ENCODE results near the gene KBTBD12. TPM values are rescaled to one million over a fixed set of nuclear protein-coding genes. Genes with fewer than 3 reads are reported as not detected.

KBTBD12 gene
- total and polyA plus RNA-seq, 2 of the 13 experiments (the other 11 are each of a cell fraction or from before 2014, with no cell fraction given): not detected

DNA sequence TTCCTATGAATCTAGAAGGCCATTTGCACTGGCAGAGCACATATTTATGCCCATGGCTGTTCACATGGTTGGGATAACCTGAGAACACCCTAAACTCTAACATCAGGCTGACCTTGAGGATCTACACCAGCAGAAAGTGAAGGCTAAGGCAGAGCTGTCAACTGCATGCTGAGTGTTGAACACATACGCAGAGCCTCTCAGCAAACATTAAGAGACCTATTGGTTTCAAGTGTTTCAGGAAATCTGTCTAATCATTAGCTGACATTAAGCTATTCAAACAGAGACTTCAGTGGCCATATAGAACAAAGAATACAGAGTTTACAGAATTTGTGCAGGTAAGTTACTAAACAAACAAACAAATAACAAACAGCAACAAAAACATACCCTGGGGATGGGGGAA, 121.1 kb downstream of the KBTBD12 start (continued):
- peak; percentile 66; the same call in 1 of the 2 replicates for TF ChIP-seq SALL1 (CRISPR knock-in tag; IDR thresholded peaks at IDR 0.05)
- peak; percentile 75 for TF ChIP-seq HHEX (CRISPR knock-in tag; IDR thresholded peaks at IDR 0.05)
- no peak for TF ChIP-seq CEBPB (IDR thresholded peaks at IDR 0.05; ENCODE audit: borderline replicate concordance, low read depth, low read length)
- peak; percentile 45 for TF ChIP-seq PBX2 (CRISPR knock-in tag; IDR thresholded peaks at IDR 0.05)
- no peak for TF ChIP-seq CREB3 (CRISPR knock-in tag; IDR thresholded peaks at IDR 0.05)
- peak; percentile 77 for TF ChIP-seq PAXIP1 (CRISPR knock-in tag; conservative IDR thresholded peaks at IDR 0.05)
- 0 out of 2 replicates have a peak, but pooled peaks have one; percentile 30 for TF ChIP-seq MED1 (CRISPR knock-in tag; IDR thresholded peaks at IDR 0.05)
- 0 out of 2 replicates have a peak, but pooled peaks have one; percentile 40 for TF ChIP-seq MIER3 (CRISPR knock-in tag; IDR thresholded peaks at IDR 0.05; ENCODE audit: borderline replicate concordance)
- no peak for TF ChIP-seq ZNF598 (CRISPR knock-in tag; IDR thresholded peaks at IDR 0.05; ENCODE audit: borderline replicate concordance)
- TF ChIP-seq ZNF292 (CRISPR knock-in tag; IDR thresholded peaks at IDR 0.05; ENCODE audit: borderline replicate concordance, low read depth): 0 out of 2 replicates have a peak, but pooled peaks have one; percentile 25
- peak; percentile 39; the same call in 1 of the 2 replicates for TF ChIP-seq RXRB (CRISPR knock-in tag; IDR thresholded peaks at IDR 0.05; ENCODE audit: borderline replicate concordance)
- peak; percentile 81 for TF ChIP-seq BCL6 (CRISPR knock-in tag; IDR thresholded peaks at IDR 0.05)
- no peak for TF ChIP-seq HES4 (CRISPR knock-in tag; IDR thresholded peaks at IDR 0.05; ENCODE audit: borderline replicate concordance)
- peak; percentile 49; the same call in 1 of the 2 replicates for TF ChIP-seq TBX2 (CRISPR knock-in tag; IDR thresholded peaks at IDR 0.05; ENCODE audit: borderline replicate concordance)
- no peak for TF ChIP-seq CTCF (CRISPR knock-in tag; IDR thresholded peaks at IDR 0.05)
- peak; percentile 100 for TF ChIP-seq ZNF550 (CRISPR knock-in tag; IDR thresholded peaks at IDR 0.05; ENCODE audit: borderline replicate concordance)
- TF ChIP-seq MXI1 (IDR thresholded peaks at IDR 0.05; ENCODE audit: borderline replicate concordance, low read depth, low read length): peak; percentile 41; the same call in 1 of the 3 replicates
- TF ChIP-seq ZNF317 (CRISPR knock-in tag; IDR thresholded peaks at IDR 0.05): no peak
- TF ChIP-seq EP300 (IDR thresholded peaks at IDR 0.05; ENCODE audit: low read depth in 2 of 2, low read length in 2 of 2): peak in 1 of 2 experiments; percentile 56; a peak in 2 of 4 replicates
- no peak for TF ChIP-seq EP300 (CRISPR knock-in tag; IDR thresholded peaks at IDR 0.05; ENCODE audit: borderline replicate concordance)

Data from HepG2 (cell line).